ENCODE results near the gene TTC36. TPM values are rescaled to one million over a fixed set of nuclear protein-coding genes. Genes with fewer than 3 reads are reported as not detected.

TTC36 gene
- total and polyA plus RNA-seq, 2 of the 4 experiments (the other 2 are of a cell fraction), result not detected

DNA sequence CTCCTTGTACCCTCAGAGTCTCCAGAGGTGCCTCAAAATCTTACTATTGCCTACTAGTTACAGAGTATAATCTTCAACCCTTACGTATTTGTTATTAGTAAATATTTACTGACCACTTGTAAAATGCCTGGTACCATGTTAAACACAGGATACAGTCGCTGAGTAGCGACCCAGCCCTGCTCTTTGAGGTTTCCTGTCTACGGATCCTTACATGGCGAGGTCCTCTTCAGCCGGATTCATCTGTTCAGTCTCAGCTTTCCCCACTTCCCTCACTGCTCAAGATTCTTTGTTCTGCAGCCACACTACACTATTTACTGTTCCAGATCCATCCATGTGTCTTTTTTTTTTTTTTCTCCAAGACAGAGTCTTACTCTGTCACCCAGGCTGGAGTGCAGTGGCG is 13.2 kb upstream of the TTC36 start:
- Histone ChIP-seq H2AK5ac (ENCODE audit: low read depth, low read length) (no peak overlapping the region), H3K4ac (ENCODE audit: low read depth, low read length) (no peak overlapping the region), H3K79me1 (ENCODE audit: low read depth in 1 of 2, low read length in 2 of 2) (peaks cover 0 to 3% of the 10 kb centered on the region in 2 experiments; a peak in 1 of 4 replicates), H3K36me3 (ENCODE audit: control insufficient read depth, insufficient read depth, low read length) (peaks cover 56% of the 10 kb centered on the region), H2AFZ (replicated peaks; ENCODE audit: low read length, poor library complexity) (no peak overlapping the region), H3K27me3 (ENCODE audit: control insufficient read depth, insufficient read depth, low read length) (no peaks in the 10 kb centered on the region), H4K20me1 (ENCODE audit: insufficient read depth, low read length) (no peaks in the 10 kb centered on the region), H2BK20ac (ENCODE audit: low read depth, low read length) (no peak overlapping the region), H3K56ac (ENCODE audit: extremely low read depth, insufficient read depth, low read length) (no peak overlapping the region), H2BK5ac (ENCODE audit: low read depth, low read length, poor library complexity, severe bottlenecking) (no peak overlapping the region), H3K14ac (replicated peaks; ENCODE audit: low read depth, low read length) (no peak overlapping the region), H2BK120ac (ENCODE audit: low read depth, low read length) (no peak overlapping the region), H3K9me1 (ENCODE audit: insufficient read depth, low read length) (no peaks in the 10 kb centered on the region), H3K4me3 (ENCODE audit: insufficient read depth, low read depth, low read length) (no peak overlapping the region), H4K8ac (ENCODE audit: low read depth in 2 of 2, low read length in 2 of 2) (no peak overlapping the region), H3K23ac (ENCODE audit: low read depth, low read length) (no peak overlapping the region), H3K4me1 (ENCODE audit: control insufficient read depth, insufficient read depth, low read length) (no peaks in the 10 kb centered on the region), H3K4me2 (ENCODE audit: low read depth, low read length) (no peak overlapping the region), H3K9me3 (ENCODE audit: control insufficient read depth, insufficient read depth, low read length) (no peaks in the 10 kb centered on the region), H3K27ac (ENCODE audit: insufficient read depth, low read length) (no peak overlapping the region), H3K18ac (ENCODE audit: low read depth, low read length) (no peak overlapping the region), H4K91ac (ENCODE audit: insufficient read depth, low read depth, low read length) (no peak overlapping the region), H3K9ac (ENCODE audit: low read depth, low read length) (no peak overlapping the region), H2AK9ac (replicated peaks; ENCODE audit: low read depth, low read length, poor library complexity) (no peak overlapping the region), H4K5ac (ENCODE audit: low read depth, low read length) (no peak overlapping the region), H2BK15ac (ENCODE audit: low read depth, low read length) (no peak overlapping the region)
- BruUV-seq (replicated peaks), result no TSS peak
- WGBS, 2 experiments (ENCODE audit: extremely low coverage in 2 of 2, insufficient read length in 1 of 2), result 100% methylated on average over 5 of the region's 7 CpGs; no CpG with 5 or more reads in 1 of the 2 experiments
- in situ Hi-C loops (cut with MboI; ENCODE audit: low sequenced_read_pairs) (no loop called here), dilution Hi-C loops (cut with HindIII; ENCODE audit: low sequenced_read_pairs, unreplicated experiment) (no loop called here), intact Hi-C loops (cut with micrococcal nuclease) (no loop called here)
- DNase-seq (no peak), ATAC-seq (ENCODE audit: low read depth) (no peak)
- ChIA-PET POLR2A (ENCODE audit: unreplicated experiment) (interaction anchor here (0.6 kb wide), 1 partner anchor 1764 kb away, joined by 3 read pairs; no protein-coding TSS in a partner anchor), CTCF (interaction anchor here (0.7 kb wide), 1 partner anchor 11 kb away, joined by 3 read pairs; no protein-coding TSS in a partner anchor)
- no peak for TF ChIP-seq RAD21 (IDR thresholded peaks at IDR 0.05; ENCODE audit: low read length)
- TF ChIP-seq, protein P1, sequence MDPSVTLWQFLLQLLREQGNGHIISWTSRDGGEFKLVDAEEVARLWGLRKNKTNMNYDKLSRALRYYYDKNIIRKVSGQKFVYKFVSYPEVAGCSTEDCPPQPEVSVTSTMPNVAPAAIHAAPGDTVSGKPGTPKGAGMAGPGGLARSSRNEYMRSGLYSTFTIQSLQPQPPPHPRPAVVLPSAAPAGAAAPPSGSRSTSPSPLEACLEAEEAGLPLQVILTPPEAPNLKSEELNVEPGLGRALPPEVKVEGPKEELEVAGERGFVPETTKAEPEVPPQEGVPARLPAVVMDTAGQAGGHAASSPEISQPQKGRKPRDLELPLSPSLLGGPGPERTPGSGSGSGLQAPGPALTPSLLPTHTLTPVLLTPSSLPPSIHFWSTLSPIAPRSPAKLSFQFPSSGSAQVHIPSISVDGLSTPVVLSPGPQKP (IDR thresholded peaks at IDR 0.05; ENCODE audit: borderline replicate concordance, low read depth, low read length), result no peak
- no peak for TF ChIP-seq FOS (IDR thresholded peaks at IDR 0.05; ENCODE audit: low read depth, low read length)
- no peak for TF ChIP-seq RFX5 (IDR thresholded peaks at IDR 0.05; ENCODE audit: low read depth, low read length)
- TF ChIP-seq SMC3 (IDR thresholded peaks at IDR 0.05; ENCODE audit: low read depth, low read length), result no peak
- TF ChIP-seq, protein P2, sequence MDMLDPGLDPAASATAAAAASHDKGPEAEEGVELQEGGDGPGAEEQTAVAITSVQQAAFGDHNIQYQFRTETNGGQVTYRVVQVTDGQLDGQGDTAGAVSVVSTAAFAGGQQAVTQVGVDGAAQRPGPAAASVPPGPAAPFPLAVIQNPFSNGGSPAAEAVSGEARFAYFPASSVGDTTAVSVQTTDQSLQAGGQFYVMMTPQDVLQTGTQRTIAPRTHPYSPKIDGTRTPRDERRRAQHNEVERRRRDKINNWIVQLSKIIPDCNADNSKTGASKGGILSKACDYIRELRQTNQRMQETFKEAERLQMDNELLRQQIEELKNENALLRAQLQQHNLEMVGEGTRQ (IDR thresholded peaks at IDR 0.05; ENCODE audit: low read depth, low read length), result no peak
- TF ChIP-seq CEBPB (IDR thresholded peaks at IDR 0.05; ENCODE audit: low read depth, low read length), result no peak
- TF ChIP-seq, protein P3, sequence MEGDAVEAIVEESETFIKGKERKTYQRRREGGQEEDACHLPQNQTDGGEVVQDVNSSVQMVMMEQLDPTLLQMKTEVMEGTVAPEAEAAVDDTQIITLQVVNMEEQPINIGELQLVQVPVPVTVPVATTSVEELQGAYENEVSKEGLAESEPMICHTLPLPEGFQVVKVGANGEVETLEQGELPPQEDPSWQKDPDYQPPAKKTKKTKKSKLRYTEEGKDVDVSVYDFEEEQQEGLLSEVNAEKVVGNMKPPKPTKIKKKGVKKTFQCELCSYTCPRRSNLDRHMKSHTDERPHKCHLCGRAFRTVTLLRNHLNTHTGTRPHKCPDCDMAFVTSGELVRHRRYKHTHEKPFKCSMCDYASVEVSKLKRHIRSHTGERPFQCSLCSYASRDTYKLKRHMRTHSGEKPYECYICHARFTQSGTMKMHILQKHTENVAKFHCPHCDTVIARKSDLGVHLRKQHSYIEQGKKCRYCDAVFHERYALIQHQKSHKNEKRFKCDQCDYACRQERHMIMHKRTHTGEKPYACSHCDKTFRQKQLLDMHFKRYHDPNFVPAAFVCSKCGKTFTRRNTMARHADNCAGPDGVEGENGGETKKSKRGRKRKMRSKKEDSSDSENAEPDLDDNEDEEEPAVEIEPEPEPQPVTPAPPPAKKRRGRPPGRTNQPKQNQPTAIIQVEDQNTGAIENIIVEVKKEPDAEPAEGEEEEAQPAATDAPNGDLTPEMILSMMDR (conservative IDR thresholded peaks at IDR 0.05; ENCODE audit: low read depth, low read length), result no peak
- TF ChIP-seq POLR2A (IDR thresholded peaks at IDR 0.05; ENCODE audit: low read depth, low read length), result no peak
- no peak for TF ChIP-seq CHD1 (IDR thresholded peaks at IDR 0.05; ENCODE audit: low read depth, low read length)
- TF ChIP-seq MAFK (IDR thresholded peaks at IDR 0.05; ENCODE audit: low read depth, low read length), result no peak
- no peak for TF ChIP-seq RCOR1 (IDR thresholded peaks at IDR 0.05; ENCODE audit: insufficient replicate concordance, low read length)
- TF ChIP-seq MXI1 (IDR thresholded peaks at IDR 0.05; ENCODE audit: borderline replicate concordance, low read depth, low read length), result no peak
- TF ChIP-seq NFE2L2 (IDR thresholded peaks at IDR 0.05; ENCODE audit: low read depth, low read length), result no peak
- no peak for TF ChIP-seq BHLHE40 (IDR thresholded peaks at IDR 0.05; ENCODE audit: low read depth, low read length)
- no peak for TF ChIP-seq MAZ (IDR thresholded peaks at IDR 0.05; ENCODE audit: borderline replicate concordance, low read depth, low read length)

Measured in IMR-90 (cell line).